Mucosa of descending colon (tissue), 3 donors: ENCODE data around the gene CFAP43. TPM values are rescaled to one million over a fixed set of nuclear protein-coding genes. Genes with fewer than 3 reads are reported as not detected.

Experiments used
- ATAC-seq: fragments of 200-7000 bp; cut with Tn5 transposase; one replicate; pipeline ENCODE4 v1.9.1; 2020; ENCODE audit warnings: mild to moderate bottlenecking, moderate library complexity
- DNase-seq, 3 donors: peaks; one replicate each; pipeline ENCODE4 v3.0.0-alpha.2; 2020
- H3K36me3 ChIP-seq: fragments of 200-600 bp; one replicate; pipeline ENCODE4 v1.8.0; 2021; ENCODE audit warnings: low read depth, mild to moderate bottlenecking
- H3K4me1 ChIP-seq: fragments of 200-600 bp; one replicate; pipeline ENCODE4 v1.8.0; 2021; ENCODE audit warnings: low read depth, mild to moderate bottlenecking
- H3K4me3 ChIP-seq: fragments of 200-600 bp; one replicate; pipeline ENCODE4 v1.8.0; 2021; ENCODE audit warnings: mild to moderate bottlenecking
- H3K9me3 ChIP-seq: fragments of 200-600 bp; one replicate; pipeline ENCODE4 v1.8.0; 2021; ENCODE audit warnings: mild to moderate bottlenecking
- CTCF ChIP-seq: fragments of 200-600 bp; IDR thresholded peaks from one replicate; pipeline ENCODE4 v1.8.0; 2022; ENCODE audit warnings: antibody characterized with exemption, mild to moderate bottlenecking
- intact Hi-C, 2 donors: fragments of 100-400 bp; cut with DNase I in 1 of 2; cut with micrococcal nuclease in 1 of 2; formaldehyde crosslinking; loops; one replicate each; pipeline versions ENCODE4 v1.11.0 to v1.11.1; 2022; cut with DNase I, micrococcal nuclease
- microRNA-seq: library from miRNA; unstranded; fragments of <30 nt; microRNA quantifications from one replicate; pipeline ENCODE4, GENCODE V29; 2019
- total RNA-seq, 3 donors: library from RNA; stranded (reverse); fragmentation: NEBNext Ultra II Directional in 2 of 3; extraction: Animal tissue kit (Norgen Biotek cat#: 25700) in 2 of 3; gene quantifications; one replicate each; pipeline versions ENCODE4 v1.2.1 to v1.2.4, GENCODE V29; 2021 to 2023
- donor health status: DM: no; HTN: no; CAD: no; lungs with moderate emphysema.
- donor health status: DM: no; HTN: no; CAD: no.
- donor health status: DM: no; HTN: yes; CAD: no.

Gene CFAP43
- total RNA-seq, 3 donors from 2014 or later: 0.22 to 0.58 (median 0.32) TPM

DNA sequence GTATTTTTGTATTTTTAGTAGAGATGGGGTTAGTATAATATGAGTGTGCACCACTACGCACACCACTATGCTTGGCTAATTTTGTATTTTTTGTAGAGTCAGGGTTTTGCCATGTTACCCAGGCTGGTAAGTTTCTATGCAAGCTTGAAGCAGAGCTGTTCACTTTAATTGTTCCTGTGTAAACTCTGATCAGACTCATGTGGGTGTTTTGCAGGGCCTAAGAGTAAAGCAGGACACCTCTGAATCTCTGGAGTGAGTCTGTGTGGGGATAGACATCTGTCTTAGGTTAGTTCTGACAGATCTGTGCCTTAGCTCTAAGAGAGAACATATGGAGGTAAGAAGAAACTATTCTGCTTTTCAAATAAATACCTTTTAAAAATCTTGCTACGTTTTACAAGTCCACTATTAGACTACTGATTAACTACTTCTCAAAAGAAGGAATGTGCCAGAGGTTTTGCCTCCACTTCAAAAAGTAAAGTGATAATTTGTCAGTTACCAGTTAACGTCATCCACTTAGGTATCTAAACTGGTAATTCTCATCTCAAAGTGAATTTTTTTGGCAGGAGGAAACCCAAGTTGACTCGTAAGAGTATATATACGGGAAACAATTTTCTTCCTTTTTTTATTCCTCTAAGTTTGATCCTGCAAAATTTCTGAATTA is 147.6 kb downstream of the CFAP43 start:
- no peak for TF ChIP-seq CTCF
- Histone ChIP-seq H3K9me3 (no peaks in the 10 kb centered on the region), H3K4me3 (no peak overlapping the region), H3K36me3 (no peaks in the 10 kb centered on the region), H3K4me1 (no peaks in the 10 kb centered on the region)
- intact Hi-C loops: no loop called here
- peak; percentile 34 for ATAC-seq
- DNase-seq: no peak

GRCh38 chr10:104081998-104082397 is 150.2 kb downstream of the CFAP43 start:
- Histone ChIP-seq H3K9me3 (no peaks in the 10 kb centered on the region), H3K4me3 (no peak overlapping the region), H3K36me3 (no peaks in the 10 kb centered on the region), H3K4me1 (peaks cover 3% of the 10 kb centered on the region)
- DNase-seq: no peak
- no peak for ATAC-seq
- intact Hi-C loops: no loop called here
- no peak for TF ChIP-seq CTCF

DNA sequence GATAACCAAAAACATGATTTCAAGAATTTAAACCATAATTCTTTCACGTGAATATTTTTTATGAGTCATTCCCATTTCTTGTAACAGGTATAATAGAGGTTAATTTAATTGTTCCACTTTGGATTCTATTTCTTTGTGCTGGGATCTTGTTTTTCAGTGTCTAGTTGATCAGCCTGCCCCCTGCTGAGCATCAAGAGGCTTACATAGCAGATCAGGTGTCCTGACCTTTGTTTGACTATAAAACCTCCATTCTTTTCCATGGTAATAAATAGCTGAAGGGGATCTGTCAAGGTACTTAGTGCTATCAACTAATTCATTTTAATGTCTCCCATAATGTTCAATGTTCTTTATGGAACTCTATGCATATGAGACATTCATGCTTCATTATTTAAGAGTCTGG is 151.4 kb downstream of the CFAP43 start:
- DNase-seq (peak in 1 of 3 donors; percentile 42), ATAC-seq (peak; percentile 71)
- Histone ChIP-seq H3K36me3 (no peaks in the 10 kb centered on the region), H3K9me3 (no peaks in the 10 kb centered on the region), H3K4me3 (no peak overlapping the region), H3K4me1 (peaks cover 9% of the 10 kb centered on the region)
- intact Hi-C loops: no loop called here
- TF ChIP-seq CTCF: peak; percentile 28

Small RNAs within 50 kb of the gene (microRNA-seq; reads per million reads assigned to microRNA genes)
- gene MIR4482: not detected
- not detected for gene MIR609

Other genes with a start within 250 kb of the CFAP43 start
- gene COL17A1, start 146.5 kb downstream of the CFAP43 start, total RNA-seq: 100 to 1,000 TPM in 2 of 3 donors, 10 to 100 TPM in 1; 95.1 to 284 (median 119) TPM
- gene SFR1, start 110.2 kb downstream of the CFAP43 start, total RNA-seq: 1 to 10 TPM; 5.7 to 8.6 (median 5.8) TPM
- gene GSTO1, start 22.5 kb upstream of the CFAP43 start, total RNA-seq: 10 to 100 TPM; 60.1 to 73.9 (median 62.9) TPM
- gene GSTO2, start 36.8 kb upstream of the CFAP43 start, total RNA-seq: 10 to 100 TPM in 2 of 3 donors, 1 to 10 TPM in 1; 5.4 to 19.7 (median 18.3) TPM
- 10 to 100 TPM in 1 of 3 donors, 1 to 10 TPM in 2; 3.2 to 10.7 (median 5.7) TPM for gene ITPRIP, start 106.1 kb upstream of the CFAP43 start, total RNA-seq
- under 1 TPM; 0.14 to 0.44 (median 0.17) TPM for gene CFAP58, start 121.5 kb upstream of the CFAP43 start, total RNA-seq